ENCODE measurements around the gene FTO. TPM values are rescaled to one million over a fixed set of nuclear protein-coding genes. Genes with fewer than 3 reads are reported as not detected.

The FTO gene
- total RNA-seq, 4 donors from 2014 or later: 29.0 to 64.1 (median 48.1) TPM

GRCh38 chr16:53933407-53933806 lies 229.5 kb downstream of the FTO start:
- intact Hi-C loops (cut with DNase I): no loop called here
- Histone ChIP-seq H3K36me3 (peaks cover 0 to 28% (median 0%) of the 10 kb centered on the region in 3 donors), H3K27me3 (no peaks in the 10 kb centered on the region), H3K4me1 (no peaks in the 10 kb centered on the region), H3K4me3 (no peak overlapping the region), H3K9me3 (no peaks in the 10 kb centered on the region), H3K27ac (no peak overlapping the region)
- 66 to 69% methylated on average over 3 of the region's 3 CpGs for WGBS, 2 donors
- no peak for DNase-seq
- TF ChIP-seq CTCF (IDR thresholded peaks at IDR 0.05) (no peak), POLR2A (IDR thresholded peaks at IDR 0.05) (no peak)

- Histone ChIP-seq H3K27ac (no peak overlapping the region), H3K4me3 (no peak overlapping the region), H3K27me3 (no peaks in the 10 kb centered on the region), H3K36me3 (peaks cover 0 to 28% (median 0%) of the 10 kb centered on the region in 3 donors), H3K9me3 (no peaks in the 10 kb centered on the region), H3K4me1 (no peaks in the 10 kb centered on the region)
- WGBS, 2 donors: 98 to 100% methylated on average over 2 of the region's 2 CpGs
- DNase-seq: no peak
- intact Hi-C loops (cut with DNase I): no loop called here
- no peak for TF ChIP-seq POLR2A (IDR thresholded peaks at IDR 0.05)
- no peak for TF ChIP-seq CTCF (IDR thresholded peaks at IDR 0.05)
Measured at GRCh38 chr16:53936052-53936451, 232.1 kb downstream of the FTO start.

- WGBS, 2 donors: 94 to 99% methylated on average over 5 of the region's 5 CpGs
- intact Hi-C loops (cut with DNase I): no loop called here
- DNase-seq: no peak
- Histone ChIP-seq H3K4me3 (no peak overlapping the region), H3K27me3 (no peaks in the 10 kb centered on the region), H3K9me3 (no peaks in the 10 kb centered on the region), H3K4me1 (no peaks in the 10 kb centered on the region), H3K27ac (no peak overlapping the region), H3K36me3 (peaks cover 0 to 31% (median 0%) of the 10 kb centered on the region in 3 donors)
- TF ChIP-seq CTCF (IDR thresholded peaks at IDR 0.05) (no peak), POLR2A (IDR thresholded peaks at IDR 0.05) (no peak)
Measured at GRCh38 chr16:53936529-53936928, 232.6 kb downstream of the FTO start.

GRCh38 chr16:53937161-53937880 lies 233.4 kb downstream of the FTO start:
- 75 to 84% methylated on average over 10 of the region's 10 CpGs for WGBS, 2 donors
- Histone ChIP-seq H3K4me3 (no peak overlapping the region), H3K36me3 (peaks cover 0 to 34% (median 0%) of the 10 kb centered on the region in 3 donors), H3K9me3 (no peaks in the 10 kb centered on the region), H3K4me1 (no peaks in the 10 kb centered on the region), H3K27me3 (no peaks in the 10 kb centered on the region), H3K27ac (no peak overlapping the region)
- TF ChIP-seq CTCF (IDR thresholded peaks at IDR 0.05): no peak
- TF ChIP-seq POLR2A (IDR thresholded peaks at IDR 0.05): no peak
- intact Hi-C loops (cut with DNase I): no loop called here
- no peak for DNase-seq

GRCh38 chr16:53944025-53944424 lies 240.1 kb downstream of the FTO start:
- H3K27ac ChIP-seq: no peak overlapping the region
- 82 to 91% methylated on average over 2 of the region's 2 CpGs for WGBS, 2 donors
- no peak overlapping the region for H3K4me3 ChIP-seq
- intact Hi-C loops (cut with DNase I): no loop called here
- DNase-seq: no peak
- peaks cover 0 to 6% (median 0%) of the 10 kb centered on the region in 3 donors for H3K4me1 ChIP-seq
- peaks cover 0 to 7% (median 0%) of the 10 kb centered on the region in 3 donors for H3K36me3 ChIP-seq
- no peaks in the 10 kb centered on the region for H3K9me3 ChIP-seq
- no peaks in the 10 kb centered on the region for H3K27me3 ChIP-seq
- TF ChIP-seq CTCF (IDR thresholded peaks at IDR 0.05) (no peak), POLR2A (IDR thresholded peaks at IDR 0.05) (no peak)

All from esophagus squamous epithelium (tissue), 5 donors.